WTC11 (cell line): ENCODE measurements around the gene SHROOM3.
"Not testable (repeated sequence)": the region's sequence is repeated elsewhere in the genome, so short reads cannot be mapped to it uniquely, and the experiment has no call there.

ENCODE experiments used
- ATF2 ChIP-seq: sonication (generic); formaldehyde crosslinking; IDR thresholded peaks from 2 replicates; pipeline ENCODE4 v1.8.1; 2022; ENCODE audit warnings: low read depth, missing genetic modification reagents, borderline replicate concordance
- ATF3 ChIP-seq: sonication (generic); formaldehyde crosslinking; conservative IDR thresholded peaks from 2 replicates; pipeline ENCODE4 v1.8.1; 2022; ENCODE audit warnings: mild to moderate bottlenecking, missing genetic modification reagents
- TF ChIP-seq, protein P1 (sequence below): fragments of 200-600 bp; IDR thresholded peaks from 2 replicates; pipeline ENCODE4 v1.8.0; 2022; ENCODE audit warnings: antibody characterized with exemption
- TF ChIP-seq, protein P2 (sequence below): sonication (generic); formaldehyde crosslinking; IDR thresholded peaks from 2 replicates; pipeline ENCODE4 v1.8.1; 2023; ENCODE audit warnings: mild to moderate bottlenecking, missing genetic modification reagents, moderate library complexity
- TF ChIP-seq, protein P3 (sequence below): sonication (generic); formaldehyde crosslinking; IDR thresholded peaks from 2 replicates; pipeline ENCODE4 v1.8.1; 2023; ENCODE audit warnings: mild to moderate bottlenecking, missing genetic modification reagents, moderate library complexity
- TF ChIP-seq, protein P4 (sequence below): sonication (generic); formaldehyde crosslinking; conservative IDR thresholded peaks from 2 replicates; pipeline ENCODE4 v1.8.1; 2023; ENCODE audit warnings: mild to moderate bottlenecking, low read depth, missing genetic modification reagents, moderate library complexity

- TF ChIP-seq, protein P1, sequence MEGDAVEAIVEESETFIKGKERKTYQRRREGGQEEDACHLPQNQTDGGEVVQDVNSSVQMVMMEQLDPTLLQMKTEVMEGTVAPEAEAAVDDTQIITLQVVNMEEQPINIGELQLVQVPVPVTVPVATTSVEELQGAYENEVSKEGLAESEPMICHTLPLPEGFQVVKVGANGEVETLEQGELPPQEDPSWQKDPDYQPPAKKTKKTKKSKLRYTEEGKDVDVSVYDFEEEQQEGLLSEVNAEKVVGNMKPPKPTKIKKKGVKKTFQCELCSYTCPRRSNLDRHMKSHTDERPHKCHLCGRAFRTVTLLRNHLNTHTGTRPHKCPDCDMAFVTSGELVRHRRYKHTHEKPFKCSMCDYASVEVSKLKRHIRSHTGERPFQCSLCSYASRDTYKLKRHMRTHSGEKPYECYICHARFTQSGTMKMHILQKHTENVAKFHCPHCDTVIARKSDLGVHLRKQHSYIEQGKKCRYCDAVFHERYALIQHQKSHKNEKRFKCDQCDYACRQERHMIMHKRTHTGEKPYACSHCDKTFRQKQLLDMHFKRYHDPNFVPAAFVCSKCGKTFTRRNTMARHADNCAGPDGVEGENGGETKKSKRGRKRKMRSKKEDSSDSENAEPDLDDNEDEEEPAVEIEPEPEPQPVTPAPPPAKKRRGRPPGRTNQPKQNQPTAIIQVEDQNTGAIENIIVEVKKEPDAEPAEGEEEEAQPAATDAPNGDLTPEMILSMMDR: not testable (repeated sequence)
- TF ChIP-seq ATF3; ATF2 (CRISPR knock-in tag): not testable (repeated sequence)
- TF ChIP-seq, protein P2, sequence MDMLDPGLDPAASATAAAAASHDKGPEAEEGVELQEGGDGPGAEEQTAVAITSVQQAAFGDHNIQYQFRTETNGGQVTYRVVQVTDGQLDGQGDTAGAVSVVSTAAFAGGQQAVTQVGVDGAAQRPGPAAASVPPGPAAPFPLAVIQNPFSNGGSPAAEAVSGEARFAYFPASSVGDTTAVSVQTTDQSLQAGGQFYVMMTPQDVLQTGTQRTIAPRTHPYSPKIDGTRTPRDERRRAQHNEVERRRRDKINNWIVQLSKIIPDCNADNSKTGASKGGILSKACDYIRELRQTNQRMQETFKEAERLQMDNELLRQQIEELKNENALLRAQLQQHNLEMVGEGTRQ: not testable (repeated sequence)
- TF ChIP-seq, protein P3, sequence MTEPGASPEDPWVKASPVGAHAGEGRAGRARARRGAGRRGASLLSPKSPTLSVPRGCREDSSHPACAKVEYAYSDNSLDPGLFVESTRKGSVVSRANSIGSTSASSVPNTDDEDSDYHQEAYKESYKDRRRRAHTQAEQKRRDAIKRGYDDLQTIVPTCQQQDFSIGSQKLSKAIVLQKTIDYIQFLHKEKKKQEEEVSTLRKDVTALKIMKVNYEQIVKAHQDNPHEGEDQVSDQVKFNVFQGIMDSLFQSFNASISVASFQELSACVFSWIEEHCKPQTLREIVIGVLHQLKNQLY (CRISPR knock-in tag): not testable (repeated sequence)
- TF ChIP-seq, protein P4, sequence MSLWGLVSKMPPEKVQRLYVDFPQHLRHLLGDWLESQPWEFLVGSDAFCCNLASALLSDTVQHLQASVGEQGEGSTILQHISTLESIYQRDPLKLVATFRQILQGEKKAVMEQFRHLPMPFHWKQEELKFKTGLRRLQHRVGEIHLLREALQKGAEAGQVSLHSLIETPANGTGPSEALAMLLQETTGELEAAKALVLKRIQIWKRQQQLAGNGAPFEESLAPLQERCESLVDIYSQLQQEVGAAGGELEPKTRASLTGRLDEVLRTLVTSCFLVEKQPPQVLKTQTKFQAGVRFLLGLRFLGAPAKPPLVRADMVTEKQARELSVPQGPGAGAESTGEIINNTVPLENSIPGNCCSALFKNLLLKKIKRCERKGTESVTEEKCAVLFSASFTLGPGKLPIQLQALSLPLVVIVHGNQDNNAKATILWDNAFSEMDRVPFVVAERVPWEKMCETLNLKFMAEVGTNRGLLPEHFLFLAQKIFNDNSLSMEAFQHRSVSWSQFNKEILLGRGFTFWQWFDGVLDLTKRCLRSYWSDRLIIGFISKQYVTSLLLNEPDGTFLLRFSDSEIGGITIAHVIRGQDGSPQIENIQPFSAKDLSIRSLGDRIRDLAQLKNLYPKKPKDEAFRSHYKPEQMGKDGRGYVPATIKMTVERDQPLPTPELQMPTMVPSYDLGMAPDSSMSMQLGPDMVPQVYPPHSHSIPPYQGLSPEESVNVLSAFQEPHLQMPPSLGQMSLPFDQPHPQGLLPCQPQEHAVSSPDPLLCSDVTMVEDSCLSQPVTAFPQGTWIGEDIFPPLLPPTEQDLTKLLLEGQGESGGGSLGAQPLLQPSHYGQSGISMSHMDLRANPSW (CRISPR knock-in tag): not testable (repeated sequence)
These were observed 19.0 kb downstream of the SHROOM3 start for GRCh38 chr4:76454073-76454472.
